Left lung (tissue), 14 donors: ENCODE results near the gene OTUD4. TPM values are rescaled to one million over a fixed set of nuclear protein-coding genes. Genes with fewer than 3 reads are reported as not detected.
A peak's percentile ranks its signal among the peaks of the same experiment; 100 is the strongest.
"Not testable (repeated sequence)": the region's sequence is repeated elsewhere in the genome, so short reads cannot be mapped to it uniquely, and the experiment has no call there.

Experiments used
- ATAC-seq: fragments of 200-7000 bp; cut with Tn5 transposase; one replicate; pipeline ENCODE4 v1.9.1; 2020; ENCODE audit warnings: moderate library complexity
- DNase-seq, 4 donors: peaks; one replicate each; pipeline ENCODE4 v3.0.0-alpha.2; 2013 to 2020
- H3K27ac ChIP-seq, 2 donors: fragments of 200-600 bp; sonication (generic) in 1 of 2; one replicate each; pipeline versions ENCODE4 v1.5.0 to v1.8.0; 2020 to 2021
- H3K27me3 ChIP-seq, 2 donors: fragments of 200-600 bp; sonication (generic) in 1 of 2; one replicate each; pipeline versions ENCODE4 v1.5.0 to v1.8.0; 2020 to 2021
- H3K36me3 ChIP-seq, 2 donors: fragments of 200-600 bp; sonication (generic) in 1 of 2; one replicate each; pipeline versions ENCODE4 v1.5.0 to v1.8.0; 2020 to 2021
- H3K4me1 ChIP-seq, 2 donors: fragments of 200-600 bp; one replicate each; pipeline ENCODE4 v1.8.0; 2021
- H3K4me3 ChIP-seq, 2 donors: fragments of 200-600 bp; sonication (generic) in 1 of 2; one replicate each; pipeline versions ENCODE4 v1.5.0 to v1.8.0; 2020 to 2021; ENCODE audit warnings: mild to moderate bottlenecking in 1 of 2
- H3K9me3 ChIP-seq, 2 donors: fragments of 200-600 bp; sonication (generic) in 1 of 2; one replicate each; pipeline versions ENCODE4 v1.5.0 to v1.8.0; 2020 to 2021
- CTCF ChIP-seq, 2 donors: fragments of 200-600 bp; sonication (generic) in 1 of 2; IDR thresholded peaks; one replicate each; pipeline versions ENCODE4 v1.5.0 to v1.8.0; 2021; ENCODE audit warnings: antibody characterized with exemption in 2 of 2
- intact Hi-C, 2 donors: fragments of 100-400 bp; cut with DNase I; formaldehyde crosslinking; loops; one replicate each; pipeline versions ENCODE4 v1.11.2 to v1.14.2; 2022
- long read RNA-seq, 12 donors: library from polyadenylated mRNA in 2 of 12; unstranded in 2 of 12; transcript quantifications; one replicate each; pipeline ENCODE4 v2.0.0 and lab custom pipeline, GENCODE V29; 2019 to 2026
- polyA plus RNA-seq, 6 donors: library from polyadenylated mRNA; unstranded; fragments of 120-200 nt; gene quantifications; one replicate each; pipeline ENCODE4 v1.2.1, GENCODE V29; 2013; ENCODE audit not compliant: insufficient read length in 6 of 6
- total RNA-seq, 2 donors: library from RNA; stranded (reverse); fragmentation: NEBNext Ultra II Directional; extraction: Animal tissue kit (Norgen Biotek cat#: 25700); gene quantifications; one replicate each; pipeline ENCODE4 v1.2.1, GENCODE V29; 2021
- donor health status: DM: no; HTN: yes; CAD: no.
- donor health status: DM: no; HTN: no; CAD: no.

OTUD4 gene
- total RNA-seq (10 to 100 TPM; 33.9 to 42.7 TPM), polyA plus RNA-seq (10 to 100 TPM; 33.4 to 43.6 (median 41.7) TPM)
- long read RNA-seq, donor 1, full-length matches to known transcripts, result 3 of 3 reads
- long read RNA-seq, donor 1, partial matches to known transcripts, result 0 of 3 reads
- long read RNA-seq, donor 1, other reads (novel, unspliced or antisense), result 0 of 3 reads
- long read RNA-seq, donor 2, full-length matches to known transcripts, result 7 of 7 reads
- long read RNA-seq, donor 2, partial matches to known transcripts, result 0 of 7 reads
- long read RNA-seq, donor 2, other reads (novel, unspliced or antisense), result 0 of 7 reads
- long read RNA-seq, donor 3, full-length matches to known transcripts, result 1 of 1 reads
- long read RNA-seq, donor 3, partial matches to known transcripts, result 0 of 1 reads
- long read RNA-seq, donor 3, other reads (novel, unspliced or antisense), result 0 of 1 reads
- long read RNA-seq, donor 4, partial matches to known transcripts, result 1 of 1 reads
- long read RNA-seq, donor 4, other reads (novel, unspliced or antisense), result 0 of 1 reads
- long read RNA-seq, donor 5, full-length matches to known transcripts, result 2 of 2 reads
- long read RNA-seq, donor 5, partial matches to known transcripts, result 0 of 2 reads
- long read RNA-seq, donor 5, other reads (novel, unspliced or antisense), result 0 of 2 reads
- long read RNA-seq, donor 6, full-length matches to known transcripts, result 2 of 2 reads
- long read RNA-seq, donor 6, partial matches to known transcripts, result 0 of 2 reads
- long read RNA-seq, donor 6, other reads (novel, unspliced or antisense), result 0 of 2 reads
- long read RNA-seq, donor 7, result 0 reads
- long read RNA-seq, donor 8, result 0 reads
- long read RNA-seq, donor 9, result 0 reads
- long read RNA-seq, donor 10, partial matches to known transcripts, result 3 of 3 reads
- long read RNA-seq, donor 10, other reads (novel, unspliced or antisense), result 0 of 3 reads
- long read RNA-seq, donor 11, full-length matches to known transcripts, result 1 of 1 reads
- long read RNA-seq, donor 11, partial matches to known transcripts, result 0 of 1 reads
- long read RNA-seq, donor 11, other reads (novel, unspliced or antisense), result 0 of 1 reads
- long read RNA-seq, donor 12, full-length matches to known transcripts, result 4 of 62 reads
- long read RNA-seq, donor 12, partial matches to known transcripts, result 31 of 62 reads
- long read RNA-seq, donor 12, other reads (novel, unspliced or antisense), result 27 of 62 reads

- ATAC-seq, result peak; percentile 91
- no peaks in the 10 kb centered on the region for H3K27me3 ChIP-seq
- peaks cover 6 to 41% of the 10 kb centered on the region in 2 donors for H3K4me1 ChIP-seq
- peak within 1 kb of the TSS; percentile 98 to 99 for H3K27ac ChIP-seq
- no peaks in the 10 kb centered on the region for H3K36me3 ChIP-seq
- DNase-seq, result peak; percentile 90 to 100 (median 98)
- no peak for TF ChIP-seq CTCF (IDR thresholded peaks at IDR 0.05)
- H3K4me3 ChIP-seq, result peak within 1 kb of the TSS; percentile 61 to 80
- intact Hi-C loops, result no loop called here
- no peaks in the 10 kb centered on the region for H3K9me3 ChIP-seq
These were observed at the start of gene OTUD4 for GRCh38 chr4:145180298-145181090. Gene OTUD4 (minus strand): TSS chr4:145180589. CDS start chr4:145179973, 616 bp downstream.

DNA sequence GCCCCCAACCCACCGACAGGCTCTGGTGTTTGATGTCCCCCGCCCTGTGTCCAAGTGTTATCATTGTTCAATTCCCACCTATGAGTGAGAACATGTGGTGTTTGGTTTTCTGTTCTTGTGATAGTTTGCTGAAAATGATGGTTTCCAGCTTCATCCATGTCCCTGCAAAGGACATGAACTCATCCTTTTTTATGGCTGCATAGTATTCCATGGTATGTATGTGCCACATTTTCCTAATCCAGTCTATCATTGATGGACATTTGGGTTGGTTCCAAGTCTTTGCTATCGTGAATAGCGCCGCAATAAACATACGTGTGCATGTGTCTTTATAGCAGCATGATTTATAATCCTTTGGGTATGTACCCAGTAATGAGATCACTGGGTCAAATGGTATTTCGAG is 42.8 kb upstream of the OTUD4 start:
- H3K9me3 ChIP-seq, H3K27me3 ChIP-seq, H3K27ac ChIP-seq, H3K36me3 ChIP-seq, ATAC-seq, intact Hi-C loops, H3K4me1 ChIP-seq, DNase-seq, H3K4me3 ChIP-seq: not testable (repeated sequence)

DNA sequence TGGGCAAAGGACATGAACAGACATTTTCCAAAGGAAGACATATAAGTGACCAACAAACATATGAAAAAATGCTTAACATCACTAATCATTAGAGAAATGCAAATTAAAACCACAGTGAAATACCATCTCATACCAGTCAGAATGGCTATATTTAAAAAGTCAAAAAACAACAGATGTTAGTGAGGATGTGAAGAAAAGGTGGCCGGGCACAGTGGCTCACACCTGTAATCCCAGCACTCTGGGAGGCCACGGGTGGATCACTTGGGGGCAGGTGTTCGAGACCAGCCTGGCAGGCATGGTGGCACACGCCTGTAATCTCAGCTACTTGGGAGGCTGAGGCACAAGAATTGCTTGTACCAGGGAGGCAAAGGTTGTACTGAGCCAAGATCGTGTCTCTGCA is 41.1 kb upstream of the OTUD4 start:
- intact Hi-C loops, H3K27me3 ChIP-seq, H3K27ac ChIP-seq, H3K4me3 ChIP-seq, H3K9me3 ChIP-seq, ATAC-seq, DNase-seq, H3K4me1 ChIP-seq, H3K36me3 ChIP-seq: not testable (repeated sequence)

- Histone ChIP-seq H3K27ac (no peak overlapping the region), H3K9me3 (no peaks in the 10 kb centered on the region), H3K4me1 (no peaks in the 10 kb centered on the region), H3K27me3 (no peaks in the 10 kb centered on the region), H3K4me3 (no peak overlapping the region), H3K36me3 (no peaks in the 10 kb centered on the region)
- ATAC-seq, result no peak
- intact Hi-C loops, result loop anchor here in 1 of 2 donors (10.0 kb wide), 1 partner anchor 386 kb away; no protein-coding TSS in a partner anchor
- TF ChIP-seq CTCF (IDR thresholded peaks at IDR 0.05), result no peak
- DNase-seq, result no peak
These were observed 38.7 kb upstream of the OTUD4 start for GRCh38 chr4:145219090-145219489.

GRCh38 chr4:145218251-145218650 is 37.9 kb upstream of the OTUD4 start:
- H3K9me3 ChIP-seq, result no peaks in the 10 kb centered on the region
- ATAC-seq (no peak), DNase-seq (peak in 1 of 4 donors; percentile 7)
- no peaks in the 10 kb centered on the region for H3K4me1 ChIP-seq
- TF ChIP-seq CTCF (IDR thresholded peaks at IDR 0.05), result no peak
- intact Hi-C loops, result loop anchor here in 1 of 2 donors (10.0 kb wide), 1 partner anchor 387 kb away; no protein-coding TSS in a partner anchor
- no peak overlapping the region for H3K27ac ChIP-seq
- H3K27me3 ChIP-seq, result no peaks in the 10 kb centered on the region
- H3K4me3 ChIP-seq, result no peak overlapping the region
- H3K36me3 ChIP-seq, result no peaks in the 10 kb centered on the region
